Neural progenitor cell (in vitro differentiated cells): Measurements from ENCODE around the gene KRTAP11-1. TPM values are rescaled to one million over a fixed set of nuclear protein-coding genes. Genes with fewer than 3 reads are reported as not detected.

Source experiments
- DNase-seq: peaks from one replicate; pipeline ENCODE4 v3.0.0-alpha.2; 2016; ENCODE audit warnings: low spot score
- H2AFZ ChIP-seq: fragments of 200-600 bp; sonication (generic); replicated peaks from 2 replicates; pipeline ENCODE4 v1.6.1; 2016; ENCODE audit warnings: antibody characterized with exemption
- H3F3A ChIP-seq: fragments of 200-600 bp; sonication (generic); 2 replicates; pipeline ENCODE4 v1.6.1; 2016; ENCODE audit warnings: antibody characterized with exemption, low read depth
- H3K27ac ChIP-seq: fragments of 200-600 bp; sonication (generic); 2 replicates; pipeline ENCODE4 v1.5.1; 2016; ENCODE audit warnings: mild to moderate bottlenecking
- H3K27me3 ChIP-seq: fragments of 200-600 bp; sonication (generic); 2 replicates; pipeline ENCODE4 v1.6.1; 2016; ENCODE audit warnings: mild to moderate bottlenecking, moderate library complexity
- H3K36me3 ChIP-seq: fragments of 200-600 bp; sonication (generic); 2 replicates; pipeline ENCODE4 v1.5.1; 2016
- H3K4me1 ChIP-seq: fragments of 200-600 bp; sonication (generic); 2 replicates; pipeline ENCODE4 v1.6.1; 2016; ENCODE audit warnings: mixed run types
- H3K4me2 ChIP-seq: fragments of 200-600 bp; sonication (generic); 2 replicates; pipeline ENCODE4 v1.6.1; 2016
- H3K4me3 ChIP-seq: fragments of 200-600 bp; sonication (generic); 2 replicates; pipeline ENCODE4 v1.5.1; 2016
- H3K79me2 ChIP-seq: fragments of 200-600 bp; sonication (generic); 2 replicates; pipeline ENCODE4 v1.6.1; 2016; ENCODE audit warnings: low read depth
- H3K9ac ChIP-seq: fragments of 200-600 bp; sonication (generic); 2 replicates; pipeline ENCODE4 v1.6.1; 2016
- H3K9me3 ChIP-seq: fragments of 200-600 bp; sonication (generic); 2 replicates; pipeline ENCODE4 v1.5.1; 2016; ENCODE audit warnings: low read depth
- H4K20me1 ChIP-seq: fragments of 200-600 bp; sonication (generic); 2 replicates; pipeline ENCODE4 v1.6.1; 2016; ENCODE audit warnings: low read depth
- H3K27ac Mint-ChIP-seq: 3 replicates; pipeline ENCODE4 v1.8.0; 2021; ENCODE audit warnings: mixed read lengths
- H3K27me3 Mint-ChIP-seq: 2 replicates; pipeline ENCODE4 v1.8.0; 2022; ENCODE audit warnings: low read depth, mild to moderate bottlenecking, inconsistent platforms, moderate library complexity, mixed read lengths; ENCODE audit not compliant: insufficient read depth
- H3K36me3 Mint-ChIP-seq: 3 replicates; pipeline ENCODE4 v1.8.0; 2021; ENCODE audit warnings: mixed read lengths
- H3K4me1 Mint-ChIP-seq: 3 replicates; pipeline ENCODE4 v1.8.0; 2021; ENCODE audit warnings: mixed read lengths
- H3K4me3 Mint-ChIP-seq: 3 replicates; pipeline ENCODE4 v1.8.0; 2021; ENCODE audit warnings: mild to moderate bottlenecking, moderate library complexity, mixed read lengths
- H3K9me3 Mint-ChIP-seq: 3 replicates; pipeline ENCODE4 v1.8.0; 2020; ENCODE audit warnings: mixed read lengths
- EZH2 ChIP-seq: fragments of 200-600 bp; sonication (generic); IDR thresholded peaks from 2 replicates; pipeline ENCODE4 v1.6.1; 2017; ENCODE audit warnings: antibody characterized with exemption, mild to moderate bottlenecking, moderate library complexity
- EZH2phosphoT487 ChIP-seq: fragments of 200-600 bp; sonication (generic); IDR thresholded peaks from 2 replicates; pipeline ENCODE4 v1.6.1; 2017; ENCODE audit warnings: antibody characterized with exemption
- total RNA-seq: library from RNA; depleted of rRNA; stranded (reverse); fragments of >200 nt; gene quantifications from 2 replicates; pipeline ENCODE4 v1.2.3, GENCODE V29; 2015; ENCODE audit warnings: low replicate concordance
- TF ChIP-seq, protein P1 (sequence below): fragments of 200-600 bp; sonication (generic); IDR thresholded peaks from 2 replicates; pipeline ENCODE4 v1.5.1; 2017; ENCODE audit warnings: antibody characterized with exemption, mild to moderate bottlenecking

Gene KRTAP11-1
- total RNA-seq, 1 donor from 2014 or later: not detected

DNA sequence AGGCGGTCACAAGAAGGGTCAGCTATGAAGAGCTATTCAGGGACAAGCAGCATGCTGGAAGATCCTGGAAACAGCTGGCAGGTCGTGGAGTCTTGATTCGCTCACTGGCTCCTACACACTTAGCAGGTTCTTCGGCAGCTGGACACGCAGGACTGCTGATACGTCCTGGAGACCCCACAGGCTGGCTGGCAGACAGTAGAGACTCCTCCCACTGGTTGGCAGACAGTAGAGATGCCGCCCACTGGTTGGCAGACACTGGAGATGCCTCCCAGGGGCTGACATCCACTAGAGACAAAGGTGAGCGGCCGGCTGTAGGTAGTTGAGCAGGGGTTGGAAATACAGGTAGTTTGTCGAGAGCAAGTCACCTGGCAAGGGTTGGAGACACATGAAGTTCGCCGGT, 466 bp downstream of the KRTAP11-1 start:
- no peak overlapping the region for H3K4me3 ChIP-seq
- no peak for DNase-seq
- no peak overlapping the region for H3K9ac ChIP-seq
- H3K4me3 Mint-ChIP-seq: no peak overlapping the region
- no peaks in the 10 kb centered on the region for H3K79me2 ChIP-seq
- H3K9me3 ChIP-seq: no peaks in the 10 kb centered on the region
- H3K4me2 ChIP-seq: no peak overlapping the region
- no peak overlapping the region for H2AFZ ChIP-seq
- H3F3A ChIP-seq: no peaks in the 10 kb centered on the region
- TF ChIP-seq EZH2phosphoT487 (no peak), EZH2 (no peak)
- TF ChIP-seq, protein P1, sequence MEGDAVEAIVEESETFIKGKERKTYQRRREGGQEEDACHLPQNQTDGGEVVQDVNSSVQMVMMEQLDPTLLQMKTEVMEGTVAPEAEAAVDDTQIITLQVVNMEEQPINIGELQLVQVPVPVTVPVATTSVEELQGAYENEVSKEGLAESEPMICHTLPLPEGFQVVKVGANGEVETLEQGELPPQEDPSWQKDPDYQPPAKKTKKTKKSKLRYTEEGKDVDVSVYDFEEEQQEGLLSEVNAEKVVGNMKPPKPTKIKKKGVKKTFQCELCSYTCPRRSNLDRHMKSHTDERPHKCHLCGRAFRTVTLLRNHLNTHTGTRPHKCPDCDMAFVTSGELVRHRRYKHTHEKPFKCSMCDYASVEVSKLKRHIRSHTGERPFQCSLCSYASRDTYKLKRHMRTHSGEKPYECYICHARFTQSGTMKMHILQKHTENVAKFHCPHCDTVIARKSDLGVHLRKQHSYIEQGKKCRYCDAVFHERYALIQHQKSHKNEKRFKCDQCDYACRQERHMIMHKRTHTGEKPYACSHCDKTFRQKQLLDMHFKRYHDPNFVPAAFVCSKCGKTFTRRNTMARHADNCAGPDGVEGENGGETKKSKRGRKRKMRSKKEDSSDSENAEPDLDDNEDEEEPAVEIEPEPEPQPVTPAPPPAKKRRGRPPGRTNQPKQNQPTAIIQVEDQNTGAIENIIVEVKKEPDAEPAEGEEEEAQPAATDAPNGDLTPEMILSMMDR: no peak
- H3K27ac ChIP-seq: no peak overlapping the region
- no peaks in the 10 kb centered on the region for H3K27me3 Mint-ChIP-seq
- H3K36me3 Mint-ChIP-seq: no peaks in the 10 kb centered on the region
- no peaks in the 10 kb centered on the region for H3K9me3 Mint-ChIP-seq
- H4K20me1 ChIP-seq: no peaks in the 10 kb centered on the region
- H3K27me3 ChIP-seq: no peaks in the 10 kb centered on the region
- no peaks in the 10 kb centered on the region for H3K4me1 ChIP-seq
- H3K27ac Mint-ChIP-seq: no peak overlapping the region
- no peaks in the 10 kb centered on the region for H3K36me3 ChIP-seq
- no peaks in the 10 kb centered on the region for H3K4me1 Mint-ChIP-seq

DNA sequence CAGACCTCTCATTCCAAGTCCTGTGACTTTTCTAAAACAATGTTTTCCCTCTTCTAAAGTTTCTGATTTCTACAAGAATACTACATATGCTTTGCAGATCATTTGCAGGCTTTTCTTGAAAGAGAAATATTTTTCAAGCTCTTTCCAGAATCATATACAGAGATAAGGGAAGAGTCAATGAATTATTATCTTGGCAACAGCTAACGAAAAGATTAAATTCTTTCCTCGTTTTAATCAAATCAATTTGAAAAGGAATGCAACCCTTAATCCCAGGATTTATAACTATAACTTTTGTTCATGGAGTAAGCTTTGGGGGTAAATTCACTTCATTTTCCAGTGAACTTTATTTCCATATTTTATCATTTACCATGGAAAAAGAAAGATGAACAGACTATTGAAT, 6.9 kb downstream of the KRTAP11-1 start:
- H3K27ac ChIP-seq: no peak overlapping the region
- H3K79me2 ChIP-seq: no peaks in the 10 kb centered on the region
- no peaks in the 10 kb centered on the region for H3F3A ChIP-seq
- H3K9me3 ChIP-seq: no peaks in the 10 kb centered on the region
- H3K4me3 ChIP-seq: no peak overlapping the region
- Mint-ChIP-seq H3K4me1 (no peaks in the 10 kb centered on the region), H3K27me3 (no peaks in the 10 kb centered on the region), H3K4me3 (no peak overlapping the region), H3K36me3 (no peaks in the 10 kb centered on the region), H3K9me3 (no peaks in the 10 kb centered on the region), H3K27ac (no peak overlapping the region)
- no peaks in the 10 kb centered on the region for H4K20me1 ChIP-seq
- TF ChIP-seq EZH2phosphoT487 (no peak), EZH2 (no peak)
- TF ChIP-seq, protein P1: no peak
- H2AFZ ChIP-seq: no peak overlapping the region
- no peak overlapping the region for H3K9ac ChIP-seq
- no peaks in the 10 kb centered on the region for H3K36me3 ChIP-seq
- DNase-seq: no peak
- no peak overlapping the region for H3K4me2 ChIP-seq
- H3K27me3 ChIP-seq: no peaks in the 10 kb centered on the region
- no peaks in the 10 kb centered on the region for H3K4me1 ChIP-seq

DNA sequence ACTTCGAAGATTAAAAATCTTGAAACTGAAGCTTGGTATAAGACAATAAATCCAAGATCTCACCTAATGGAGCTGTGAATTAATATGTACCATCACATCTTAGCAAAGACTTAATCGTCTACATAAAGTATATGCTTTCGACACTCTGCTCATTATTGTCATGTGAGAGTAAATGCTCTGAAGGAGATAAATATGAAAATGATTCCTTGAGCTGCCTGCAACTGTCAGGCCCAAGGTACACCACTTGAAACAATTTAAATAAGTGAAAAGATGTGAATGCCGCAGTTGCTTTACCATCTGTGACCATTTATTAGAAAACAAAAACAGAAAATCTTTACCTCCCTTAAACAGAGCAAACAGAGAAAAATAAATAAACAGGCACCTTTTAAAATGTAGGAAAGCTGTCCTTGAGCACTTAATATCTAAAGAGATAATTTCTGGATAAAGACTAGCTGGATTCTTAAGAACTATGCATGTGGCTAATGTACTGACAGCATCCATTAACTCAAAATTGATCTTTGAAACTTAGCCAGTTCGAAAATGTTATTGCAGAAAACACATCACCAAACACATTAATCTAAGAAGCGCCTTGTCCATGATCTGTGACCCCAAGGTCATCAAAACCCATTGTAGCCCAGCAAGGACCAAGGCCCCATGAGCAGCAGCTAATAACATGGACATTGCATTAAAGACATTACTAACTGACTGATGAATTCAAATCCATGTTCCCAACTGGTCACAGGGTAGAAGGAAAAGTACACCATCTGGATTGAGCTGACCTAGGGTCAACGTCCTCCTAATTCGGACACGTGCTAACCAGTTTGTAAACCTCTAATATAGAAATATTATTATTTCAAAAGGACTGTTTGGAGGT, 33.5 kb downstream of the KRTAP11-1 start:
- H3K27me3 Mint-ChIP-seq: peaks cover 2% of the 10 kb centered on the region
- Histone ChIP-seq H3K9ac (no peak overlapping the region), H4K20me1 (no peaks in the 10 kb centered on the region), H3K27ac (no peak overlapping the region), H3K27me3 (no peaks in the 10 kb centered on the region), H3K4me2 (no peak overlapping the region), H3K4me1 (no peaks in the 10 kb centered on the region), H3K9me3 (no peaks in the 10 kb centered on the region), H3K36me3 (no peaks in the 10 kb centered on the region), H3K4me3 (no peak overlapping the region), H3K79me2 (no peaks in the 10 kb centered on the region), H2AFZ (no peak overlapping the region), H3F3A (no peaks in the 10 kb centered on the region)
- H3K4me3 Mint-ChIP-seq: no peak overlapping the region
- TF ChIP-seq, protein P1: no peak
- no peak for TF ChIP-seq EZH2
- no peak for TF ChIP-seq EZH2phosphoT487
- no peak for DNase-seq
- H3K36me3 Mint-ChIP-seq: no peaks in the 10 kb centered on the region
- no peak overlapping the region for H3K27ac Mint-ChIP-seq
- H3K4me1 Mint-ChIP-seq: peaks cover 11% of the 10 kb centered on the region
- peaks cover 5% of the 10 kb centered on the region for H3K9me3 Mint-ChIP-seq
